ENCODE measurements around the gene PLEKHA7.

GRCh38 chr11:17063171-17064002, 49.2 kb upstream of the PLEKHA7 start:
- TF ChIP-seq CTCF (optimal IDR thresholded peaks at IDR 0.05 in 1 of 3, IDR thresholded peaks at IDR 0.05 in 1 of 3, conservative IDR thresholded peaks at IDR 0.05 in 1 of 3; ENCODE audit: extremely low read depth in 1 of 3, insufficient read depth in 2 of 3, low read length in 3 of 3): peak; percentile 73 to 88 (median 81)
- TF ChIP-seq EZH2 (IDR thresholded peaks at IDR 0.05; ENCODE audit: low read length): no peak

All from keratinocyte (primary cell).